Prostate gland (tissue), 2 donors: Measurements from ENCODE around the gene CDC42SE1.

ENCODE experiments used
- POLR2AphosphoS5 ChIP-seq: sonication (generic); formaldehyde crosslinking; IDR thresholded peaks from one replicate; pipeline ENCODE4 v1.6.1; 2017; ENCODE audit warnings: antibody characterized with exemption
- TF ChIP-seq, protein P1 (sequence below), 4 experiments: fragments of 200-600 bp in 2 of 4; fragments of 450-650 bp in 2 of 4; sonication (generic) in 2 of 4; IDR thresholded peaks; 1 replicate in 3 of 4; 2 replicates in 1 of 4; pipeline ENCODE4 v1.5.1; 2016 to 2019; ENCODE audit warnings: antibody characterized with exemption in 4 of 4, mild to moderate bottlenecking in 2 of 4, moderate library complexity in 2 of 4

DNA sequence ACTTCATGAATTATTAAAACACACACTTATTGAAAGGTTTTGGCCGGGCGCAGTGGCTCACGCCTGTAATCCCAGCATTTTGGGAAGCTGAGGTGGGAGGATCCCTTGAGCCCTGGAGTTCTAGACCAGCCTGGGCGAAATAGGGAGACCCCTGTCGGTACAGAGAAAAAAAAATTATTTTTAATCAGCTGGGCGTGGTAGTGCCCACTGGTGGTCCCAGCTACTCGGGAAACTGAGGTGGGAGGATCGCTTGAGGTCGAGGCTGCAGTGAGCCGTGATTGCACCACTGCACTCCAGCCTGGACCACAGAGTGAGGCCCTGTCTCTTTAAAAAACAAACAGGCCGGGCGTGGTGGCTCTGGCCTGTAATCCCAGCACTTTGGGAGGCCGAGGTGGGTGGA is 12.8 kb upstream of the CDC42SE1 start:
- TF ChIP-seq, protein P1, sequence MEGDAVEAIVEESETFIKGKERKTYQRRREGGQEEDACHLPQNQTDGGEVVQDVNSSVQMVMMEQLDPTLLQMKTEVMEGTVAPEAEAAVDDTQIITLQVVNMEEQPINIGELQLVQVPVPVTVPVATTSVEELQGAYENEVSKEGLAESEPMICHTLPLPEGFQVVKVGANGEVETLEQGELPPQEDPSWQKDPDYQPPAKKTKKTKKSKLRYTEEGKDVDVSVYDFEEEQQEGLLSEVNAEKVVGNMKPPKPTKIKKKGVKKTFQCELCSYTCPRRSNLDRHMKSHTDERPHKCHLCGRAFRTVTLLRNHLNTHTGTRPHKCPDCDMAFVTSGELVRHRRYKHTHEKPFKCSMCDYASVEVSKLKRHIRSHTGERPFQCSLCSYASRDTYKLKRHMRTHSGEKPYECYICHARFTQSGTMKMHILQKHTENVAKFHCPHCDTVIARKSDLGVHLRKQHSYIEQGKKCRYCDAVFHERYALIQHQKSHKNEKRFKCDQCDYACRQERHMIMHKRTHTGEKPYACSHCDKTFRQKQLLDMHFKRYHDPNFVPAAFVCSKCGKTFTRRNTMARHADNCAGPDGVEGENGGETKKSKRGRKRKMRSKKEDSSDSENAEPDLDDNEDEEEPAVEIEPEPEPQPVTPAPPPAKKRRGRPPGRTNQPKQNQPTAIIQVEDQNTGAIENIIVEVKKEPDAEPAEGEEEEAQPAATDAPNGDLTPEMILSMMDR (IDR thresholded peaks at IDR 0.05) = no peak
- no peak for TF ChIP-seq POLR2AphosphoS5
